Stimulated activated CD8-positive, alpha-beta memory T cell treated with anti-CD3 and anti-CD28 coated beads, Interleukin-7, amount 100 ng/mL, for 24 hours (primary cell): Measurements from ENCODE around the gene MMD.

Source experiments
- DNase-seq: peaks from one replicate; pipeline ENCODE4 v3.0.0-alpha.2; 2020; ENCODE audit warnings: low read depth

Gene MMD

GRCh38 chr17:55347341-55347740 is 74.3 kb downstream of the MMD start:
- no peak for DNase-seq

- DNase-seq: no peak
These were observed 75.0 kb downstream of the MMD start for GRCh38 chr17:55346658-55347057.

- DNase-seq: no peak
These were observed 76.5 kb downstream of the MMD start for GRCh38 chr17:55345132-55345531.

GRCh38 chr17:55344514-55344997 is 77.1 kb downstream of the MMD start:
- no peak for DNase-seq

GRCh38 chr17:55343900-55344513 is 77.6 kb downstream of the MMD start:
- DNase-seq: no peak

- DNase-seq: no peak
These were observed 78.6 kb downstream of the MMD start for GRCh38 chr17:55342800-55343585.
